Endothelial cell of umbilical vein (primary cell): ENCODE results near the gene CRYBG3. TPM values are rescaled to one million over a fixed set of nuclear protein-coding genes. Genes with fewer than 3 reads are reported as not detected.

ENCODE experiments used
- BruUV-seq: library from RNA; stranded (reverse); fragments of 400-500 nt; replicated peaks from 2 replicates; lab custom pipeline; 2021; lab: Mats Ljungman, UMichigan
- CTCF ChIA-PET: fragments of 300-600, 350-600 bp; sonication (Branson Sonifier 250); formaldehyde crosslinking; loops from one replicate; lab custom pipeline; 2021; ENCODE audit warnings: antibody characterized with exemption, inconsistent platforms; lab: Charles Lee
- POLR2A ChIA-PET: fragments of 300-600, 350-600 bp; sonication (Branson Sonifier 250); formaldehyde crosslinking; loops from one replicate; lab custom pipeline; 2021; ENCODE audit warnings: antibody characterized with exemption, inconsistent platforms; lab: Charles Lee
- DNase-seq: peaks from one replicate; pipeline ENCODE4 v3.0.0-alpha.2; 2011; ENCODE audit warnings: low read depth, low spot score
- FAIRE-seq: peaks from 2 replicates; lab custom pipeline; 2011; peaks lifted over from hg19 to GRCh38; lab: Jason Lieb, UNC
- H2AFZ ChIP-seq: 2 replicates; pipeline ENCODE4 v1.6.0; 2012; ENCODE audit warnings: low read depth, low read length, control low read depth, inconsistent platforms
- H3K27ac ChIP-seq: 2 replicates; pipeline ENCODE4 v1.5.1; 2011; ENCODE audit warnings: low read depth, mild to moderate bottlenecking, control low read depth, low read length, moderate library complexity; ENCODE audit not compliant: insufficient read depth
- H3K27me3 ChIP-seq, 2 experiments: 2 replicates each; pipeline versions ENCODE4 v1.6.0 to v1.6.1; 2011; ENCODE audit warnings: low read length in 2 of 2, mixed read lengths in 1 of 2; ENCODE audit not compliant: control insufficient read depth in 2 of 2, insufficient read depth in 2 of 2
- H3K36me3 ChIP-seq, 2 experiments: 2 replicates in 1 of 2; 3 replicates in 1 of 2; pipeline ENCODE4 v1.5.1; 2011; ENCODE audit warnings: low read length in 2 of 2, mild to moderate bottlenecking in 1 of 2, moderate library complexity in 1 of 2; ENCODE audit not compliant: control insufficient read depth in 2 of 2, insufficient read depth in 2 of 2; ENCODE audit errors: extremely low read depth in 1 of 2
- H3K4me1 ChIP-seq: 3 replicates; pipeline ENCODE4 v1.5.1; 2011; ENCODE audit warnings: mild to moderate bottlenecking, low read length; ENCODE audit not compliant: control insufficient read depth, insufficient read depth; ENCODE audit errors: extremely low read depth
- H3K4me2 ChIP-seq: 2 replicates; pipeline ENCODE4 v1.6.1; 2011; ENCODE audit warnings: low read length, control low read depth, mixed read lengths; ENCODE audit not compliant: insufficient read depth
- H3K4me3 ChIP-seq, 3 experiments: fragments of 200-600 bp in 1 of 3; sonication (generic), shearing (Covaris generic) in 1 of 3; replicated peaks in 1 of 3; 2 replicates each; pipeline ENCODE4 v1.5.1; 2011 to 2016; ENCODE audit warnings: control low read depth in 3 of 3, low read length in 3 of 3, mild to moderate bottlenecking in 2 of 3, inconsistent platforms in 1 of 3, low read depth in 1 of 3, moderate library complexity in 1 of 3; ENCODE audit not compliant: insufficient read depth in 1 of 3
- H3K79me2 ChIP-seq: 2 replicates; pipeline ENCODE4 v1.6.0; 2012; ENCODE audit warnings: low read length, inconsistent platforms; ENCODE audit not compliant: control insufficient read depth, insufficient read depth
- H3K9ac ChIP-seq: replicated peaks from 2 replicates; pipeline ENCODE3; 2011; ENCODE audit warnings: low read length, control low read depth; ENCODE audit not compliant: insufficient read depth; ENCODE audit errors: extremely low read depth
- H3K9me1 ChIP-seq: replicated peaks from 3 replicates; pipeline ENCODE4 v1.6.0; 2011; ENCODE audit warnings: mild to moderate bottlenecking, low read length; ENCODE audit not compliant: control insufficient read depth, insufficient read depth; ENCODE audit errors: extremely low read depth
- H3K9me3 ChIP-seq: replicated peaks from 2 replicates; pipeline ENCODE4 v1.5.1; 2012; ENCODE audit warnings: low read length, inconsistent platforms; ENCODE audit not compliant: control insufficient read depth, insufficient read depth
- H4K20me1 ChIP-seq: replicated peaks from 2 replicates; pipeline ENCODE3; 2011; ENCODE audit warnings: mild to moderate bottlenecking, low read length; ENCODE audit not compliant: control insufficient read depth, insufficient read depth; ENCODE audit errors: extremely low read depth
- EZH2 ChIP-seq: IDR thresholded peaks from 2 replicates; pipeline ENCODE4 v1.6.1; 2012; ENCODE audit warnings: borderline replicate concordance, low read depth, mild to moderate bottlenecking, moderate library complexity, low read length, inconsistent platforms; ENCODE audit not compliant: severe bottlenecking
- FOS ChIP-seq: IDR thresholded peaks from 2 replicates; pipeline ENCODE4 v1.6.1; 2011; ENCODE audit warnings: mild to moderate bottlenecking, low read length, moderate library complexity, borderline replicate concordance; ENCODE audit not compliant: insufficient read depth
- JUN ChIP-seq: IDR thresholded peaks from 2 replicates; pipeline ENCODE4 v1.6.1; 2011; ENCODE audit warnings: borderline replicate concordance, low read depth; ENCODE audit not compliant: insufficient read length, insufficient read depth
- MAX ChIP-seq: IDR thresholded peaks from 2 replicates; pipeline ENCODE4 v1.6.1; 2011; ENCODE audit not compliant: insufficient read depth, insufficient read length
- MYC ChIP-seq: IDR thresholded peaks from one replicate; pipeline ENCODE4 v1.6.1; 2011; ENCODE audit warnings: mild to moderate bottlenecking, low read depth, low read length
- POLR2AphosphoS5 ChIP-seq: IDR thresholded peaks from 2 replicates; pipeline ENCODE4 v1.6.1; 2012; ENCODE audit warnings: low read depth, mild to moderate bottlenecking, control low read depth, low read length, moderate library complexity; ENCODE audit not compliant: insufficient read depth
- dilution Hi-C: fragments of 300-500 bp; cut with MboI; formaldehyde crosslinking; loops from one replicate; pipeline ENCODE4 v1.15.0; 2019; ENCODE audit warnings: low sequenced_read_pairs; ENCODE audit not compliant: extremely low pct_ligation_motif_present
- intact Hi-C: fragments of 100-400 bp; cut with micrococcal nuclease; formaldehyde crosslinking; loops from one replicate; pipeline ENCODE4 v1.10.0; 2022
- polyA plus RNA-seq, 4 experiments: library from polyadenylated mRNA; depleted of rRNA in 3 of 4; stranded (reverse) in 3 of 4; unstranded in 1 of 4; fragments of >200 nt; gene quantifications; 2 replicates each; pipeline versions ENCODE4 v1.2.1 to v1.2.3, GENCODE V29; 2011 to 2012; ENCODE audit warnings: missing spikeins in 1 of 4
- total RNA-seq: library from RNA; stranded (reverse); gene quantifications from 2 replicates; pipeline ENCODE4 v1.2.3, GENCODE V29; 2021
- TF ChIP-seq, protein P1 (sequence below), 2 donors: IDR thresholded peaks; 1 replicate in 1 of 2; 2 replicates in 1 of 2; pipeline ENCODE4 v1.5.1; 2011; ENCODE audit warnings: low read length in 2 of 2, mild to moderate bottlenecking in 2 of 2, moderate library complexity in 2 of 2, control low read depth in 1 of 2, inconsistent platforms in 1 of 2, low read depth in 1 of 2; ENCODE audit not compliant: insufficient read depth in 1 of 2; ENCODE audit errors: extremely low read depth in 1 of 2

CRYBG3 gene
- total and polyA plus RNA-seq, 2 donors (not counting 3 experiments of a cell fraction or from before 2014, with no cell fraction given), result 2.8 to 15.0 TPM

DNA sequence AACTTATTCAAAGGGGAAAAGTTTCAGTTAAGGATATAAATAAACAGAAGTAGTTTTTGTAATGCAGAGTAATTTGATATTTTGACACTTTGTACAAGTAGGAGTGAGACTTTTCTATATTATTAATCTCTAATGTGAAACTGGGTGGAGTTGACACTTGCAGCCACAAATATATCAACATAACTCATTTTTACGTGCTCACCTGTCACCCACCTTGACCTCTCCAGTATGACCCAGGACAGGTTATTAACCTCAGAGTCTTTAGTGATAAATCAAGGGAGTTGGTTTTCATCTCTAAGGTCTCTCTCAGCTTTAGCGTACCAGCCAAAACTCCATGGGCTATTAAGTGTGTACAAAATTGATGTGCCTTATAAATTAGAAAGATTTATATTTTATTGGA lies 7.4 kb downstream of the CRYBG3 start:
- TF ChIP-seq, protein P1, sequence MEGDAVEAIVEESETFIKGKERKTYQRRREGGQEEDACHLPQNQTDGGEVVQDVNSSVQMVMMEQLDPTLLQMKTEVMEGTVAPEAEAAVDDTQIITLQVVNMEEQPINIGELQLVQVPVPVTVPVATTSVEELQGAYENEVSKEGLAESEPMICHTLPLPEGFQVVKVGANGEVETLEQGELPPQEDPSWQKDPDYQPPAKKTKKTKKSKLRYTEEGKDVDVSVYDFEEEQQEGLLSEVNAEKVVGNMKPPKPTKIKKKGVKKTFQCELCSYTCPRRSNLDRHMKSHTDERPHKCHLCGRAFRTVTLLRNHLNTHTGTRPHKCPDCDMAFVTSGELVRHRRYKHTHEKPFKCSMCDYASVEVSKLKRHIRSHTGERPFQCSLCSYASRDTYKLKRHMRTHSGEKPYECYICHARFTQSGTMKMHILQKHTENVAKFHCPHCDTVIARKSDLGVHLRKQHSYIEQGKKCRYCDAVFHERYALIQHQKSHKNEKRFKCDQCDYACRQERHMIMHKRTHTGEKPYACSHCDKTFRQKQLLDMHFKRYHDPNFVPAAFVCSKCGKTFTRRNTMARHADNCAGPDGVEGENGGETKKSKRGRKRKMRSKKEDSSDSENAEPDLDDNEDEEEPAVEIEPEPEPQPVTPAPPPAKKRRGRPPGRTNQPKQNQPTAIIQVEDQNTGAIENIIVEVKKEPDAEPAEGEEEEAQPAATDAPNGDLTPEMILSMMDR (IDR thresholded peaks at IDR 0.05; ENCODE audit: extremely low read depth in 1 of 2, insufficient read depth in 1 of 2, low read depth in 1 of 2, low read length in 2 of 2), result no peak
- TF ChIP-seq FOS (no peak), EZH2 (no peak), MYC (no peak), MAX (no peak), JUN (no peak), POLR2AphosphoS5 (no peak)
- Histone ChIP-seq H3K4me2 (no peak overlapping the region), H3K9me1 (no peaks in the 10 kb centered on the region), H3K27me3 (no peaks in the 10 kb centered on the region), H3K9me3 (no peaks in the 10 kb centered on the region), H3K9ac (no peak overlapping the region), H3K4me1 (no peaks in the 10 kb centered on the region), H3K4me3 (no peak overlapping the region), H3K27ac (no peak overlapping the region), H4K20me1 (peaks cover 4% of the 10 kb centered on the region), H3K79me2 (peaks cover 12% of the 10 kb centered on the region), H2AFZ (no peak overlapping the region), H3K36me3 (no peaks in the 10 kb centered on the region)
- DNase-seq (no peak), FAIRE-seq (no peak)
- no TSS peak for BruUV-seq
- dilution Hi-C loops (no loop called here), intact Hi-C loops (no loop called here)
- ChIA-PET CTCF (no interaction called here), POLR2A (no interaction called here)
